ENCODE measurements around the gene RBL2.

DNA sequence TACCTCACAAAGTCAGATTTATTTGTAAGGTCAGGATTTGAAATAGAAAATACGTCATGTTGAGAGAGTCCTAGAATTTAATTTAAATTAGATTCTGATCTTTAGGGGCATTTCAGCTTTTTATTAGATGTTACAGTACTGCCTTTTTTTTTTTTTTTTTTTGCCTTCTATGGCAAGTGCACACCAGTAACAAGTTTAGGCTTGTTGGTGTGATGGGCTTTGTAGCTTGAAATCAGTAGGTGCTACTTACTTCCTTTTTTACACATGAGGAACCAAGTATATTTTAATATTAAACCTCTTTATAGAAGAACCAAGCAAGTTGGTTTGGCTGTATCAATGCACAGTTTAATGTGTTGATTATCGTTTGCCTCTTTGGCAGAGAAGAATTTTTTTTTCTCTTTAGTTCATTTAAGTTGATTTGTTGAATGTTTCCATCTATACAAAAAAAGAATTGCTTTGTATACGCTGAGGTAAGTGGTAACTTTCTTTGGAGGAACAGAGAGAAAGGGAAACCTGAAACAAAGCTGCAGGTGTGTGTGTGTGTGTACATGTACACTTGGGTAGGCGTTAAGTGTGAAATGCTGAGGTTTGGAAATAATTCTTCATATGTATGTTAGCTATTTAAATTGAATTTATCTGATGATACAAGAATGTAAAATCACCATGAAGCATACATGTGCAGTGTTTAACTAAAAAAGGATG, 15.7 kb downstream of the RBL2 start:
- TF ChIP-seq CBX3 (IDR thresholded peaks at IDR 0.05; ENCODE audit: low read depth) (no peak), ZNF274 (IDR thresholded peaks at IDR 0.05; ENCODE audit: low read depth, low read length) (no peak), SP1 (IDR thresholded peaks at IDR 0.05; ENCODE audit: low read depth) (no peak)
